Measurements from ENCODE around the gene PSKH1.

The PSKH1 gene

GRCh38 chr16:67902831-67903230 is 9.8 kb downstream of the PSKH1 start:
- no peaks in the 10 kb centered on the region for H3K4me1 ChIP-seq (ENCODE audit: insufficient read depth, low read length, poor library complexity, severe bottlenecking)
- H3K36me3 ChIP-seq (ENCODE audit: insufficient read depth, low read length), result no peaks in the 10 kb centered on the region
- no peak overlapping the region for H3K9ac ChIP-seq (ENCODE audit: low read depth, low read length, poor library complexity, severe bottlenecking)
- H3K4me2 ChIP-seq (ENCODE audit: low read depth, low read length, poor library complexity, severe bottlenecking), result no peak overlapping the region
- H3K27me3 ChIP-seq (ENCODE audit: insufficient read depth, low read length, poor library complexity, severe bottlenecking), result no peaks in the 10 kb centered on the region
- H3K9me3 ChIP-seq (ENCODE audit: insufficient read depth, low read depth, low read length), result no peaks in the 10 kb centered on the region
- H3K4me3 ChIP-seq (ENCODE audit: low read length, poor library complexity, severe bottlenecking), result no peak overlapping the region
- no peak for TF ChIP-seq CTCF (conservative IDR thresholded peaks at IDR 0.05; ENCODE audit: low read length)
- TF ChIP-seq EZH2phosphoT487 (IDR thresholded peaks at IDR 0.05; ENCODE audit: borderline replicate concordance), result no peak
- H4K20me1 ChIP-seq (ENCODE audit: insufficient read depth, low read length, poor library complexity, severe bottlenecking), result no peaks in the 10 kb centered on the region
- no peak overlapping the region for H2AFZ ChIP-seq (ENCODE audit: low read length)
- peaks cover 9% of the 10 kb centered on the region; the same call in 1 of the 2 replicates for H3K79me2 ChIP-seq (ENCODE audit: insufficient read depth, low read length)
- H3K9me2 ChIP-seq (replicated peaks; ENCODE audit: low read depth, low read length), result no peaks in the 10 kb centered on the region
- H3F3A ChIP-seq (ENCODE audit: low read depth), result no peaks in the 10 kb centered on the region

GRCh38 chr16:67907397-67908180 is 14.5 kb downstream of the PSKH1 start:
- no peaks in the 10 kb centered on the region for H3F3A ChIP-seq (ENCODE audit: low read depth)
- H3K4me2 ChIP-seq (ENCODE audit: low read depth, low read length, poor library complexity, severe bottlenecking), result no peak overlapping the region
- H4K20me1 ChIP-seq (ENCODE audit: insufficient read depth, low read length, poor library complexity, severe bottlenecking), result no peaks in the 10 kb centered on the region
- H3K4me1 ChIP-seq (ENCODE audit: insufficient read depth, low read length, poor library complexity, severe bottlenecking), result peaks cover 10% of the 10 kb centered on the region
- H2AFZ ChIP-seq (ENCODE audit: low read length), result no peak overlapping the region
- H3K9me3 ChIP-seq (ENCODE audit: insufficient read depth, low read depth, low read length), result no peaks in the 10 kb centered on the region
- no peaks in the 10 kb centered on the region for H3K27me3 ChIP-seq (ENCODE audit: insufficient read depth, low read length, poor library complexity, severe bottlenecking)
- no peaks in the 10 kb centered on the region for H3K9me2 ChIP-seq (replicated peaks; ENCODE audit: low read depth, low read length)
- peaks cover 5% of the 10 kb centered on the region; the same call in 1 of the 2 replicates for H3K36me3 ChIP-seq (ENCODE audit: insufficient read depth, low read length)
- H3K9ac ChIP-seq (ENCODE audit: low read depth, low read length, poor library complexity, severe bottlenecking), result no peak overlapping the region
- TF ChIP-seq EZH2phosphoT487 (IDR thresholded peaks at IDR 0.05; ENCODE audit: borderline replicate concordance) (no peak), CTCF (conservative IDR thresholded peaks at IDR 0.05; ENCODE audit: low read length) (no peak)
- no peak overlapping the region for H3K4me3 ChIP-seq (ENCODE audit: low read length, poor library complexity, severe bottlenecking)
- H3K79me2 ChIP-seq (ENCODE audit: insufficient read depth, low read length), result no peaks in the 10 kb centered on the region

DNA sequence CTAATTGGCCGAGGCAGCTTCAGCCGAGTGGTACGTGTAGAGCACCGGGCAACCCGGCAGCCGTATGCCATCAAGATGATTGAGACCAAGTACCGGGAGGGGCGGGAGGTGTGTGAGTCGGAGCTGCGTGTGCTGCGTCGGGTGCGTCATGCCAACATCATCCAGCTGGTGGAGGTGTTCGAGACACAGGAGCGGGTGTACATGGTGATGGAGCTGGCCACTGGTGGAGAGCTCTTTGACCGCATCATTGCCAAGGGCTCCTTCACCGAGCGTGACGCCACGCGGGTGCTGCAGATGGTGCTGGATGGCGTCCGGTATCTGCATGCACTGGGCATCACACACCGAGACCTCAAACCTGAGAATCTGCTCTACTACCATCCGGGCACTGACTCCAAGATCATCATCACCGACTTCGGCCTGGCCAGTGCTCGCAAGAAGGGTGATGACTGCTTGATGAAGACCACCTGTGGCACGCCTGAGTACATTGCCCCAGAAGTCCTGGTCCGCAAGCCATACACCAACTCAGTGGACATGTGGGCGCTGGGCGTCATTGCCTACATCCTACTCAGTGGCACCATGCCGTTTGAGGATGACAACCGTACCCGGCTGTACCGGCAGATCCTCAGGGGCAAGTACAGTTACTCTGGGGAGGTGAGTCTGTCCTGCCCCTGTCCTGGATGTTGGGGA is 16.1 kb downstream of the PSKH1 start:
- Histone ChIP-seq H3K9me3 (ENCODE audit: insufficient read depth, low read depth, low read length) (no peaks in the 10 kb centered on the region), H3K4me1 (ENCODE audit: insufficient read depth, low read length, poor library complexity, severe bottlenecking) (peaks cover 10% of the 10 kb centered on the region), H3K9me2 (replicated peaks; ENCODE audit: low read depth, low read length) (no peaks in the 10 kb centered on the region), H3K4me3 (ENCODE audit: low read length, poor library complexity, severe bottlenecking) (no peak overlapping the region), H3K36me3 (ENCODE audit: insufficient read depth, low read length) (peaks cover 5% of the 10 kb centered on the region; the same call in 1 of the 2 replicates), H3K27me3 (ENCODE audit: insufficient read depth, low read length, poor library complexity, severe bottlenecking) (no peaks in the 10 kb centered on the region), H3K4me2 (ENCODE audit: low read depth, low read length, poor library complexity, severe bottlenecking) (no peak overlapping the region), H4K20me1 (ENCODE audit: insufficient read depth, low read length, poor library complexity, severe bottlenecking) (no peaks in the 10 kb centered on the region), H3K79me2 (ENCODE audit: insufficient read depth, low read length) (no peaks in the 10 kb centered on the region), H2AFZ (ENCODE audit: low read length) (no peak overlapping the region), H3K9ac (ENCODE audit: low read depth, low read length, poor library complexity, severe bottlenecking) (no peak overlapping the region), H3F3A (ENCODE audit: low read depth) (no peaks in the 10 kb centered on the region)
- TF ChIP-seq EZH2phosphoT487 (IDR thresholded peaks at IDR 0.05; ENCODE audit: borderline replicate concordance), result no peak
- TF ChIP-seq CTCF (conservative IDR thresholded peaks at IDR 0.05; ENCODE audit: low read length), result no peak

Data from Loucy (cell line).